Hindlimb muscle (tissue), 1 donor: ENCODE results near the gene CAMTA1. TPM values are rescaled to one million over a fixed set of nuclear protein-coding genes. Genes with fewer than 3 reads are reported as not detected.
"Not testable (repeated sequence)": the region's sequence is repeated elsewhere in the genome, so short reads cannot be mapped to it uniquely, and the experiment has no call there.

Source experiments
- DNase-seq: peaks from one replicate; pipeline ENCODE4 v3.0.0-alpha.2; 2013
- polyA plus RNA-seq: library from polyadenylated mRNA; unstranded; fragments of 120-200 nt; gene quantifications from one replicate; pipeline ENCODE4 v1.2.1, GENCODE V29; 2013; ENCODE audit not compliant: insufficient read length

The CAMTA1 gene
- polyA plus RNA-seq, 1 donor = 39.5 TPM

GRCh38 chr1:7586031-7586941 lies 801.0 kb downstream of the CAMTA1 start:
- DNase-seq = no peak

- DNase-seq = no peak
Measured at GRCh38 chr1:7587108-7587772, 802.0 kb downstream of the CAMTA1 start.

GRCh38 chr1:7587773-7588456 lies 802.7 kb downstream of the CAMTA1 start:
- no peak for DNase-seq

- no peak for DNase-seq
Measured at GRCh38 chr1:7588457-7588827, 803.2 kb downstream of the CAMTA1 start.

GRCh38 chr1:7589080-7589735 lies 804.0 kb downstream of the CAMTA1 start:
- DNase-seq = no peak

- no peak for DNase-seq
Measured at GRCh38 chr1:7589774-7590425, 804.6 kb downstream of the CAMTA1 start.

- no peak for DNase-seq
Measured at GRCh38 chr1:7590426-7590790, 805.2 kb downstream of the CAMTA1 start.

GRCh38 chr1:7591565-7591964 lies 806.3 kb downstream of the CAMTA1 start:
- no peak for DNase-seq

- no peak for DNase-seq
Measured at GRCh38 chr1:7592120-7592798, 807.0 kb downstream of the CAMTA1 start.

- DNase-seq = no peak
Measured at GRCh38 chr1:7594002-7594713, 808.9 kb downstream of the CAMTA1 start.

GRCh38 chr1:7594714-7595295 lies 809.6 kb downstream of the CAMTA1 start:
- no peak for DNase-seq

GRCh38 chr1:7595336-7595735 lies 810.1 kb downstream of the CAMTA1 start:
- no peak for DNase-seq

GRCh38 chr1:7596126-7596965 lies 811.1 kb downstream of the CAMTA1 start:
- no peak for DNase-seq

GRCh38 chr1:7598058-7598457 lies 812.8 kb downstream of the CAMTA1 start:
- DNase-seq = not testable (repeated sequence)

- not testable (repeated sequence) for DNase-seq
Measured at GRCh38 chr1:7604906-7605305, 819.7 kb downstream of the CAMTA1 start.

GRCh38 chr1:7606096-7606495 lies 820.8 kb downstream of the CAMTA1 start:
- DNase-seq = no peak

- DNase-seq = no peak
Measured at GRCh38 chr1:7607097-7607496, 821.8 kb downstream of the CAMTA1 start.

GRCh38 chr1:7608628-7609305 lies 823.5 kb downstream of the CAMTA1 start:
- DNase-seq = no peak
